ENCODE results near the gene SAMD4A.
A peak's percentile ranks its signal among the peaks of the same experiment; 100 is the strongest.
"Not testable (repeated sequence)": the region's sequence is repeated elsewhere in the genome, so short reads cannot be mapped to it uniquely, and the experiment has no call there.

SAMD4A gene

DNA sequence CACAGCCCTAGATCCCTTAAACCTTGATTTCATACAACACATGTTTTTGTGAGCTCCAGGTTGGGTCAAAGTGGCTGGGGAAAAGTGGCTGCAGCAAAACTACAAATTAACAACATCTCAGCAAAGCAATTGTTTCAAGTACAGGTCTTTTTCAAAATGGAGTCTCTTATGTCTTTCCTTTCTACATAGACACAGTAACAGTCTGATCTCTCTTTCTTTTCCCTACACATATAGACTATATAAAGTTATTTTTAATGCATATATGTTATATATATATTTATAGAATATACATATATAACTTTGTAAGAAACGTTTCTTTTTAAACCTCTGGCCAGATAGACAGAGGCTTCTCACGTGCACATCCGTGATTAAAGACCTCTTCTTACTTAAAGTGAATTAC is 186.5 kb downstream of the SAMD4A start:
- DNase-seq (ENCODE audit: low read depth in 3 of 3, low spot score in 1 of 3) = not testable (repeated sequence)

DNA sequence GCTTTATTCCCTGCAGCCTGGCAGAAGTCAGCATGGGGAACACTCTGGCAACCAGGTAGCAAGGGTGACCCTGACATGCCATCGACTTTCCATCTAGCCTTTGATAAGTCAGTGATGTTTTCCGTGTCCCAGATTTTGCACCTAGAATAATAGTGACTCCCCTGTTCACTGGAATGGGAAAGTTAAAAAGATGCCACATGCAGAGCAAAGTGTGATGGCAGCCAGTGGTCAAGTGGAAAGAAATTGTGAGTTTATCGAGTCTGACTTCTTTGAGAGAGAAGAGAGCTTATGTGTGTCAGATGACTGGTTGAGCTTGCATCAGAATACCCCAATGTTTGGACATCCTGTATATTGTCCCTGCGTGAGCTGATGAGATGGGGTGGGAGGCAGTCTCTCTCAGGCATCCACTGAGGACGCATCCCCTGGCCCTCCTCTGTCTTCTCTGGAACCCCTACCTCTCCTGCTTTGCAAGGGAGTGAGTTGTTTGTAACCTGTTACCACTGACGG is 187.2 kb downstream of the SAMD4A start:
- DNase-seq (ENCODE audit: low read depth in 3 of 3, low spot score in 1 of 3) = no peak

DNA sequence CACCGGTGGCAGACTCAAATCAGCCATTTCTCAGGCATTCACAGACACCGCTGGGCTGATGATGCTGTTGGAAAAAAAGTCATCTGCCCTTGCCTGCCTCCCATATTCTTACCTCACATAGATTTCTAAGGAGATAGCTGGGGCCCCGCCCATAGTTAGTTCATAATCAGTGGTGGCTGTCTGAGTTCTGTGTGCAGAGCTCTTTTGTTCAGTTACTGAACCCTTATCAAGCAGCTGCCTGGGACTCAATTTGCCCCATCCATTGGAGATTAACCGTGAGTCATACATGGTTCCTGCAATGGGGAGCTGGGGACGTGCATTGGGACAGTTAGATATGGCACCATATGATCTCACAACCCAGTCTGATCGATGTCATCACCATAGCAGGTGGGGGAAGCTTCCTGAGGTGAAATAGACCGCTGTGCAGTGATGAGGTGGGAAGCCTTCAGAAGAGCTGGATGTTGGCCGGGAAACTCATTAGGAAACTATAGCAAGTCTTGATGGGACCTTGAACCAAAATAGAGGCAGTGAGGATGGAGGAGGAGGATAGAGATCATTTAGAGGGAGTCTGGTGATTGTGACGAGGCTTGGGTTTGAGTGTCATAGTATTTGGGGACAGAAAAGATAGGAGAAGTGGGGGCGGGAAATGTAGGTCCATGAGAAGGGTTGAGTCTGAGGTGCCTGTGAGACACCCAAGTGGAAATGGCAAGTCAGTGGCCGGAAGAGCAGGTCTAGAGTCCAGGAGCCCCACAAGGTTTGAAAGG is 187.9 kb downstream of the SAMD4A start:
- DNase-seq (ENCODE audit: low read depth in 3 of 3, low spot score in 1 of 3) = no peak

DNA sequence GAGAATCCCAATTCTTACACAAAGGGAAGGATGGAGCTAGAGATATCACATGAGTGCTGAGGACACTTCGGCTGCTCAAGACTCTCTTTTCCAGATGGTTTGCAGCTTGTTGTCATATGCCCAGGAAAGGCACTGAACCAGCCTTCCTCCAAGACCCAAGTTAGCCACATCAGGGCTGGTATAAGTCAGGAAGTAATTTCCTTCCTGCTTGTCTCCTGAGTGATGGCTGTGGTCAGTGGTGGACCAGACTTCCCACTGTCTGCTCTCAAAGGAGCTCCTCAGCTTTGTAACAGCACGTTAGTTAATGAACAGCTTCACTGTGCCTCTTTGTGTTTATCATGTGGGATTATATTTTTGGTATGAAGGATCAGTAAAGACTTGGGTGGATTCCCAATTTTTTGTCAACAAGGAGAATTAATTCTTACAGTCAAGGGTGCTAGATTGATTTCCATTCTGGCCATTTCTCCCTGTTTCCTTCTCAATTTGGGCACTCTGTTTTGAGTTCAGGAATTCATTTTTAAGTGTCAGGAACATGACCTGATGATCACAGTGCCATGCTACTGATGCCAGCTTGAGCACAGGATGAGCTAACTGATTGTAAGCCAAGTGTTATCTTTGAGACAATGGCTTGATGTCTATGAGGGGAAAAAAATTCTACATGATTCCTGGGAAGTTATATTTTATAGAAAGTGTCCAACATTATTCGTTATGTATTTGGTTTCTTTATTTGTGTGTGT is 189.9 kb downstream of the SAMD4A start:
- DNase-seq (ENCODE audit: low read depth in 3 of 3, low spot score in 1 of 3) = no peak

DNA sequence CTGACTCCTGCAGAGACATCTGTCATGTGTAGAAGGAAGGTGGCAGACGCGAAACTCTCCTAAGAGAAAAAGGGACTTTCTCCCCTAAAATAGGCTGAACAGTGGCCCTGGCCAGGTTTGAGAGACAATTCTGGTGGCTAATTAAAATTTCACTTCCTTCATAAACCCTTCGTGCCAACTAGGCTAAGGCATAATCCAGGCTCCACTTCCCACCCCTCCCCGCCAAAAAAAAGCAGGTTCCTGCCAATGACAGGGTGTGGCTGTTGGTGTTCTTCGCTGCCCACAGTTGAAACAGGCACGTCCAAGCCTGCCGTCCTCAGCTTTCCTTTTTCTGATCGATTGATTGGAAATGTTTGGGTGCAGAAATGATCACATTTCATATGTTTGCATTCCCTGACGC is 191.1 kb downstream of the SAMD4A start:
- no peak for DNase-seq (ENCODE audit: low read depth in 3 of 3, low spot score in 1 of 3)

DNA sequence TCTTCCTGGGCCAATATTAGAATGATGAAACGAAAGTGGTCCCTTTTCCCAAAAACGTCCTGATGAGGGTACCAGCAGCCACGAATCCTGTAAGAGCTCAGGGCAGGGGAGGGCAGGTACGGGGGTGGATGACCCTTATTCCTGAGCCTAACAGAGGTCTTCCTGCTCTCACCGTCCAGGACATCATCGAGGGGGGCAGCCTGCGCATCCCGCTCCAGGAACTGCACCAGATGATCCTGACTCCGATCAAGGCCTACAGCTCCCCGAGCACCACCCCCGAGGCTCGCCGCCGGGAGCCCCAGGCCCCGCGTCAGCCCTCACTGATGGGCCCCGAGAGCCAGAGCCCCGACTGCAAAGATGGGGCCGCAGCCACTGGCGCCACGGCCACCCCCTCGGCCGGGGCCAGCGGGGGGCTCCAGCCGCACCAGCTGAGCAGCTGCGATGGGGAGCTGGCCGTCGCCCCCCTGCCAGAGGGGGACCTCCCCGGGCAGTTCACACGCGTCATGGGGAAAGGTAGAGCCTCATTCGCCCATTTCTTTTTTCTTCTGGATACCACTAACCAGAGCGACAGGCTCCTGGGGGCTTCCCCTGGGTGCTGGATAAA is 193.2 kb downstream of the SAMD4A start:
- no peak for DNase-seq (ENCODE audit: low read depth in 3 of 3, low spot score in 1 of 3)

DNA sequence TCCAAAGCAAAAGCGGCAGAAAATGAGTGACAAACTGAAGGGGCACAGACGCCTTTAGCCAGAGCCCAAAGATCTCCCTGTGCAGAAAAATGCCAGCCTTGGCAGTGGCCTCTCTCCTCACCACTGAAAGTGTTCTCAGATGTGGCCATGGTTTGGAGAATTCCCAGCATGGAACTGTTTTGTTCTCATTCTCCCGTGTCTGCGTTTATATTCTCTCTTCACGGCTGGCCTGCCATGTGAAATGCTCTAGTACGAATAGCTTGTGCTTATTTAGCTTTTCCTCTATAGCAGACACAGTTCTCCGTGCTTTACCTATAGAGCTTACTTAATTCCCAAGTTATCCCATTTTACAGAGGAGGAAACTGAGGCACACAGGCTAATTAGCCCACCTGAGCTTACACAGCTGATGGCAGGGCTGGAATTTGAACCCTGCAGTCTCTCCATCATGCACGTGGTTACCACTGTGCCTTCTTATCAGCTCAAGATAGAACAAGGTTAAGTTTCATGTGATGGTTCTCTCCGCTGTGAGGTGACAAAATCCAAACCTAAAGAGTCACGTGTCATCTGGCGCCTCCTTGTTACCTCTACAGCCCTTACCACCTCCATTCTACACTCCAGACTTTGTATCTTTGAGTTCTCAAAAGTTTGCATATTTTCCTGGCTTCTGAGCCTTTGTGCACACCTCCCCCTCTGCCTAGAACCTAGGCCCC is 194.1 kb downstream of the SAMD4A start:
- DNase-seq (ENCODE audit: low read depth in 3 of 3, low spot score in 1 of 3) = no peak

DNA sequence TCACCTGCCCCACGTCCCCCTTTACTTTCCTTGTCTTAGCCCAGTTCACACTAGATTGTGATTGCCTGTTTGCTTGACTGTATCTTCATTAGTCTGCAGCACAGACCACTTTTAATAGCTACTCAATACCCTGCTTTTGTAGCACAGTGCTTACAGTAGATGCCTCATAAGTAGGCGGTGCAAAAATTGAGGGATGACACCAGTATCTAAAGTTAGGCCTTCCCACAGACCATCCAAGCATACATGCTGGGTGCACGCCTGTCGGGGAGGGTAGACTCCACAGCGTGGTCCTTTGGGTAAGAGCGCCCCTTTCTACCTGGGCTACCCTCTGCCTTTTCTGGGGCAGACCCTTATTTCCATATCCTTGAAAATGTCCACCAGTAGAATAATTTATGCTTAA is 194.9 kb downstream of the SAMD4A start:
- no peak for DNase-seq (ENCODE audit: low read depth in 3 of 3, low spot score in 1 of 3)

DNA sequence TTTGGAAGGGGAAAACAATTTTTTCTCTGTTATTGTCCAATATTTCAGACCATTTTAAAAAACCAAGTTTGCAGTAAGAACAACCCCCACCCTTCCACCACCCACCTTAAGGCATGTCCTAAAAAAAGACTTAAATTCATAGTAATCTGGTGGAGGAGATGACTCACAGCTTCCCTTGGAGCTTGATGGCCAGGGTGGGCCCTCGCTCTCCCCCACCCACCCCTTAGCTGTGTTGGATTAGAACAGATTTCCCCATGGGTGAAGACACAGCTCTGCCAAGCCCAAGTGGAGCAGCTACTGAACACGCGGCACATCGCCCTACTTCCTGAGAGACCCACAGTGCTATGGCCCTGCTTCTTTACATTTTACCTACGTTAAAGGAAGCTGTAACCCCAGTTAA is 195.4 kb downstream of the SAMD4A start:
- no peak for DNase-seq (ENCODE audit: low read depth in 3 of 3, low spot score in 1 of 3)

DNA sequence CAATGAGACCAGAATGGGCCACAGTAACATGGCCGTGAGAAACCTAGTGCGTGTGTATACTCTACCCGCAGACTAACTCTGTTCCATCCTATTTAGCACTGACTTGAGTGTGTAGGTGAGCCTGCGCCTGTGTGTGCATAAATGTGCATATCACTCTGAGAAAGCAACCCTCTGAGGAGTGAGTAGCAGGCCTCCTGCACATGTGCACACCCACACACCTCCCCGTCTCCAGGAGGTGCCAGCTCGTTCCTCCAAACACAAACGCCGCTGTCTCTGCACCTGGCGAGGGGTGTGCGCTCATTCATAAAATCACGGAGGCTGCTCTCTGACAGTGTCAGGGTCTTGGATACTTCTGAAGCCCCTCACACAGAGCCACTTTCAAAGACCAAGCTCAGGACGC is 196.8 kb downstream of the SAMD4A start:
- DNase-seq (ENCODE audit: low read depth in 3 of 3, low spot score in 1 of 3) = no peak

DNA sequence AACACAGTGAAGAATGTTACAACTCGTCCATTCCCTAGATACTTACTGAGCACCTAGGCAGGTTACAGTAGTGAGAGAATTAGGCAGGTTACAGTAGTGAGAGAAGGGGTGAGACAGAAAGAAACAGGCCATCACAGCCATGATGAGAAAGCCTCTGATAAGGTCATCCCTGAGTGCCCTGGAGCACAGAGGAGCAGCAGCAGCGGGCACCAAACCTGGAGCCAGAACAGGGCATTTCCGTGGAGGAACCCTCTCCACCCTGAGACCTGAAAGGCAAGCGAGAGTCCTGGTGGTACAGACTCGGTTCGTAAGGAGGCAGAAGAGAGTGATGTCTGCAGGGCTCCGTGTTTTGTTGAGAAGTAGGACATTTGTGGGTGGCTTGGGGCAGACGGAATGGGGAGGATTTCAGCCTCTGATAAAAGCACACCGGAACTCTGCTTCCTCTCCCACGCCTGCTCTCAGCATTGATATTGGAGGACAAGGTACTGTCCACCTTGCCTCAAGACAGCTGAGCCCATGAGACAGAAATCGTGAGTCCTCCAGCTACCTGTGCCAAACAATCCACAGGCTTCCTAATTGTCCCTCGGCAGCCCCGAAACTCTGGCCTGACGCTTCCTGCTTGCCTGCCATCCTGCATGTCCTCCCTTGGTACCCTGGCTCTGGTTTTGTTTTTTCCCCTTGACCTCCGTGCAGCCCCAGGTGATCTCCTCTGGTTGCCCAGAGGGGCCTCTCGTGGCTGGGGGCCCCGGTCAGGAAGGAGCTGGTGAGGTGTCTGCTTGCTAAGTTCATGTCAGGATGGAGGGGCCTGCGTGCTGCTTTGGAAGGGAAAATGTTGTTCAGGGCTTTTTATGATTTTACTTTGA is 199.6 kb downstream of the SAMD4A start:
- no peak for DNase-seq (ENCODE audit: low read depth in 3 of 3, low spot score in 1 of 3)

DNA sequence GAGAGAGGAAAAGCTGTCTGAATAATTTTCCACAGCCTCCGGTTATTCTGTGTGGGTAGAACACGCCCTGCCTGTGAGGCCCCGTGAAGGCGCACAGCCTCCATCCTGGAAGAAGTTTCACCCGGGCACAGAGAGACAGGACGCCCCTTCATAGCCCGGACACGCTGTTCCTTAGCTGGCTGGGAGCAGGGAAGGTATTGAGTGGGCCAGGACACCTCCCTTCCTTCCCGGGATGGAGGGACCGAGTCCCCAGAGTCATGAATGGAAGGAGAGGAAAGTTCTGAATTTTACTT is 200.2 kb downstream of the SAMD4A start:
- DNase-seq (ENCODE audit: low read depth in 3 of 3, low spot score in 1 of 3) = no peak

DNA sequence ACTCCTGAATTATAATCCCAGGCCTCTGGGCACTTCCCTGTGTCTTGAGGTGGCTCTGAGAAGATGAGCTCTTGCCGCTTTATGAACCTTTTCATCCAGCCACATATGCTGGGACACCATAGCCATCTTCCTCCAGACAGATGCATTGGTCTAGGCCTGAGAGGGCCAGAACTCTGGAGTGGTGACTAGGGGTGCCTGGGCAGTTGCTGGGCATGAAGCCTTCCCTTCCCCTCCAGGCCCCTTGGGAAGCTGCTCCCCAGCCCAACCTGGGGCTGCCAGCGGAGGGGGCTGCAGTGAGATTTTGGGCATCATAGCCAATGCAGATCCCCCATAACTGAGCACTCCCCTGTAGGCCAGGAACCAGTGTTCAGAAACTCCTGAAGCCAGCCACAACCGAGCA is 200.5 kb downstream of the SAMD4A start:
- no peak for DNase-seq (ENCODE audit: low read depth in 3 of 3, low spot score in 1 of 3)

DNA sequence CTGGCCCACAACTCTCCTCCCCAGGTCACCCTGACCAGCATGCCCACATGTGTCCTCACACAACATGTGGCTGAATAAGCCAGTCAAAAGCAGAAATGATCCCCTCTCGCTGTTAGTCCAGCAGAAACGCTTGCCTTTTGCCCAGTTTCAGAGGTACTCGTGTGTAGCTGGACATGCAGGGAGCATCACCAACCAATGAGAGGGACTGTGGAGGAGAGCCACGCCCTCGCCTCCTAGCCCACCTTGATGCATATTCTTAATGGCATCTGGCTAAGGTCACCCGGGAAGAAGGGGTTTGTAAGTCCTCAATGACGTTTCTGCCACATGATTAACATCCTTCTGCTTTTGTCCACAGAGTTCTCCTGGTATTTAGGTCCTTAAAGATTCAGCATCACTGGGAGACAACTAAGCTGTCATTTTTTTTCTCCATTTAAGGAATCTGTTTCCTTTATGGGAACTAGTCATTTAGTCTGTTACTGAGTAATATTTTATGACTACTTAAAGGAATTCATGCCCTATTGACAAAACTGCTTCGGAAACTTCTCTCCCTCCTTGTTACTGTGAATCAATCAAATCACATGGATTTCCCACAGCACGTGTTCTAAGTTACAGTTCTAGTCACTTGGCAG is 201.7 kb downstream of the SAMD4A start:
- no peak for DNase-seq (ENCODE audit: low read depth in 3 of 3, low spot score in 1 of 3)

DNA sequence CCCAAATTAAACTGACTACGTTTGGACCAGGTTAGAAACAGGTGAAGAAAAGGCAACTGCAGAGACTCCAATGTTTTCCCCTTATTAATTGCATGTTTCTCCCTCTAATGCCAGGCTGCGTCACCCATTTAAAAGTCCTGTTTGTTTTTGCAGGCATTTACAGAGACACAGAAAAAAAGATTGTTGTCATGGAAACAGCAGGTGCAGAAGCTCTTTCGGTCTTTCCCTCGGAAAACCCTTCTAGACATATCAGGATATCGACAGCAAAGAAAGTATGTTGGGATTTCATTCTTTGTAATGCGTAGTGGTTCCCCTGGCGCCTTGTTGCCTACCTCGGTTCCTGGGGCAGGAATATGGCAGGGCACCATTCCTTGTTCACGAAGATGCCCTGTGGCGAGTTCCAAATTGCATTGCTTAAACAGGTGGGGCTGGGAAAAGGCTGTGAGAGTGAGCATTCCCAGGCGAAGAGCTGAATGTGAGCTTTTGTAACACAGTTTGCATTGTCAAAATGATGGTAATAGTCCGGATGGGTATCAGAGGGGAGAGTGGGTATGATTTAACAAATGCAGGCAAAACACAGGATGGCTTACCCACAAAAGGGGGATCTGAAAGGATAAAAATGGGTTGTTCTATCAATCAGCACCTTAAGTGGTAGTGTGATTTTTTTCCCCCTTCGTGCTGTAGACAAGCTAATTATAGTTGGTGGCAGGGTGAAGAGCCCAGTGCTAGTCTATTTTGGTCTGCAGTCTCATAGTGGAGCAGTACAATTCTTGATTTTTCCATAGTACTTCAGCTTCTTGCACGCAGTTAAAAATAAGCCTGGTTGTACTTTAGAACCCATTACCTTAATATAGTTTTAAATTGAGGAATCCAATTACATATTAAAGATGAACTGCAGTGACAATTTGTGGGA is 203.3 kb downstream of the SAMD4A start:
- no peak for DNase-seq (ENCODE audit: low read depth in 3 of 3, low spot score in 1 of 3)

DNA sequence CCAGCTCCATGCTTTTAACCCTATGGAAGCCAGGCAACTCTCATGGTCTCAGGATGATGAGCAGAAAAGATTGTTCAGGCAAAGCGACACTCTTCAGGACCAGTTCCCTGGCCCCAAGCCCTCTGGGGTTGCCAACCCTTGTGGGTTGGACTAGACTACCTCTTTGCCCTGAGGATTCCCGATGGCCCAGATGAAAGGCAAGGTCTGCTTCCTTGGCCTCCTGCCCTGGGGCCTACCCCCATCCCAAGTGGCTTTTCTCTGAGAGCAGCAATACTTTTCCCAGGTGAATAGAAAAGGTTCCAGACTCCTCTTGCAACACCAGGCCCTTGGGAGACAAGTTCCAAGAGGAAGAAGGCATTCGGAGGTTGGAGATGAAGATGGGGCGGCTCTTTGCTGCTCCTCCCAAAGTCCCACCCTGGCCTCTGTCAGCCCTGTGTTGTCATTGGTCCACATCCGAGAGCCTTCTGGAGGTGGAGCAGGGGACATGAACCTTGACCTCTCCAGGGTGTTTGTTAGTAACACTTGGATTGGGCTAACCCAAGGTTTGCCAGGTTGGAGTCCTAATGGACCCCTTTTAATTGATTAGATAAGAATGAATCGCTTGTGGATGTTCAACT is 204.6 kb downstream of the SAMD4A start:
- no peak for DNase-seq (ENCODE audit: low read depth in 3 of 3, low spot score in 1 of 3)

DNA sequence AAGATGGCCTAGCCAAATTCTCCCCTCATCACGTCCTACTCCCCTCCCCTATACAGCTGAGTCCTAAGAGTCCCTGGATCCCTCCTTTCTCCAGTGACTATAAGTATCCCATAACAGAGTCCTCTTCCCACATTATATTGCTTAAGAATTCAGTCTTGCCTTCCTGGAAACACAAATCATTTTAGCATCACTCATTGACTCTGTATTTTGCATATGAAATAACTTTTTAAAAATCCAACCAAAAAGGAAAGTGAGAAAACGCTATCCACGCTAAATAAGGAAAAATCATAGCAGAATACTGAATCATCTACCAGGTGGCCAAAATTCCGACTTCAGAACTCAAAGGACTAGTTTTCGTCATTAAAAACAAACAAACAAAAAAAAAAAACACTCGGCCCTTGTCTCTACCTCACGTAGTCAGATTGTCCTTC is 205.5 kb downstream of the SAMD4A start:
- no peak for DNase-seq (ENCODE audit: low read depth in 3 of 3, low spot score in 1 of 3)

DNA sequence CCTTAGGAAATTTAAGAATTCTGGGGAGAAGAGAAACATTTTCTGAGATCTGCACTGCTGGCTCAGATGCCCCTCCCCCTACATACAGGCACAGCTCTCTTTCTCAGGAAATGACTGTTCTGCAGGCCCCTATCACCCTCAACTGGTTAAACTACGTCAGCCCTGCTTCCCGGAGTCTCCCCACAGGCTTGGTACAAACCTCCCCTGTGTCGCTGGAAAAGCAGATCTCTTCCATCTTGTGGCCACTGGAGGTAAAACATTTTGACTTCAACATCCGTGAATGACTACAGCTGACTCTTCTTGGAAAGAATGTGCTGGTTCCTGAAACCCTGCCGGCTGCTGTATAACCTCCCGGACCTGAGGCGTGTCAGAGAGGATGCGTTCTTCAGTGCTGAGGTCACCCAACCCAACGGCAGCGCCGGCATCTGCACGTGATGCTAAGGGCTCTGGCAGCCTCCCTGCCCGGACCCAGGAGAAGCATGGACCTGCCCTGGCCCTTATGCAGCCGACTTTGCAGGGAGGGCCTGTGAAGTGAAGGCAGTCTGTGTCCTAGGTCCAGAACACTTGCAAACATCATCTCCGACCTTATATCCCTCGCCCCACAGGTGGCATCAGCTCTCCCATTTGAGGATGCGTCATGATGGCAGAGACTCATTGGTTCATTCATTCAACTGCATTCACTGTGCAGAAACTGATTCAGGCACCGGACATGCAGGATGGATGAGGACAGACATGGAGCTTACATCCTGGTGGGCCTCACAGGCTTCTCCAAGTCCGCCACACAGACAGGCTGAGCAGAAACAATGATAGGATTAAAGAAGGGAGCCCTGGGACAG is 206.5 kb downstream of the SAMD4A start:
- DNase-seq (ENCODE audit: low read depth in 3 of 3, low spot score in 1 of 3) = peak; percentile 19 to 46 (median 27)

Measured in stimulated activated CD4-positive, alpha-beta T cell treated with anti-CD3 and anti-CD28 coated beads, TNF-alpha, amount 100 ng/mL, for 1 hour (primary cell).